GM10266 (cell line): Measurements from ENCODE around the gene HOXA4.

Experiments used
- DNase-seq: peaks from one replicate; pipeline ENCODE4 v3.0.0; 2012; ENCODE audit errors: extremely low spot score
- TF ChIP-seq, protein P1 (sequence below): IDR thresholded peaks from 2 replicates; pipeline ENCODE4 v1.5.1; 2012; ENCODE audit warnings: mild to moderate bottlenecking, low read depth; ENCODE audit not compliant: control insufficient read depth, insufficient read depth; ENCODE audit errors: missing control alignments

The HOXA4 gene

DNA sequence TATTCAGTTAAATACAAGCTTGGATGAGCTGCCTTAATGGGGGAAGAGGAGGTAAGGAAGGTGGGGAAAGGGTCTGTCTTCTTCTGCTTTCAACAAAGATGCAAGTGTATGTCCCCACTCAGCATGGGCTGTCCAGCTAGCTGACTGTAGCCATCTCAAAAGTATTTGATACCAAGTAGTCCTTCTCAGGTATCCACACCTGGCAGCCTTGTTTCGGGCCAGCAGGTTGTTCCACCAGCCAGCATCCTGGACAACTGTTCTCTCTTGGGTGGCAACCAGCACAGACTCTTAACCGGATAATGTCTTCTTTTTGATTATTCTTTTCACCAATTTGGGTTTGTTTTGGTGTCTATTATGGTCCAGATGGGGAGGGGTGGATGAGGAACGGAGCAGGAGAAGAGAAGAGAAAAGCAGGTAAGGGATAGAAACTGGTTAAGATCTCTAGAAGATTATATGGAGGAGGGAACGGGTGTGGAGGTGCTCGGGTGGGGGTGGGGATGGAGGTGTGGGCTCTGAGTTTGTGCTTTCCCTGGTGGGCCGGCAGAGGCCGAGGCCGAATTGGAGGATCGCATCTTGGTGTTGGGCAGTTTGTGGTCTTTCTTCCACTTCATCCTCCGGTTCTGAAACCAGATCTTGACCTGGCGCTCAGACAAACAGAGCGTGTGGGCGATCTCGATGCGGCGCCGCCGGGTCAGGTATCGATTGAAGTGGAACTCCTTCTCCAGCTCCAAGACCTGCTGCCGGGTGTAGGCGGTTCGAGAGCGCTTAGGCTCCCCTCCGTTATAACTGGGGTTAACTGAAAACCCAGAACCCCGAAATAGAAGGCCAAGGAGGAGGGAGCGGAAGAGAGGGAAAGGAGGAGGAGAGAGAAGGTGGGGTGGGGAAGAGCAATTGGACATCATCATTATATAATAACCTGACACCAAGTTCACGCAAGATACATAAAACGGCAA, 1.5 kb downstream of the HOXA4 start:
- TF ChIP-seq, protein P1, sequence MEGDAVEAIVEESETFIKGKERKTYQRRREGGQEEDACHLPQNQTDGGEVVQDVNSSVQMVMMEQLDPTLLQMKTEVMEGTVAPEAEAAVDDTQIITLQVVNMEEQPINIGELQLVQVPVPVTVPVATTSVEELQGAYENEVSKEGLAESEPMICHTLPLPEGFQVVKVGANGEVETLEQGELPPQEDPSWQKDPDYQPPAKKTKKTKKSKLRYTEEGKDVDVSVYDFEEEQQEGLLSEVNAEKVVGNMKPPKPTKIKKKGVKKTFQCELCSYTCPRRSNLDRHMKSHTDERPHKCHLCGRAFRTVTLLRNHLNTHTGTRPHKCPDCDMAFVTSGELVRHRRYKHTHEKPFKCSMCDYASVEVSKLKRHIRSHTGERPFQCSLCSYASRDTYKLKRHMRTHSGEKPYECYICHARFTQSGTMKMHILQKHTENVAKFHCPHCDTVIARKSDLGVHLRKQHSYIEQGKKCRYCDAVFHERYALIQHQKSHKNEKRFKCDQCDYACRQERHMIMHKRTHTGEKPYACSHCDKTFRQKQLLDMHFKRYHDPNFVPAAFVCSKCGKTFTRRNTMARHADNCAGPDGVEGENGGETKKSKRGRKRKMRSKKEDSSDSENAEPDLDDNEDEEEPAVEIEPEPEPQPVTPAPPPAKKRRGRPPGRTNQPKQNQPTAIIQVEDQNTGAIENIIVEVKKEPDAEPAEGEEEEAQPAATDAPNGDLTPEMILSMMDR = no peak
- no peak for DNase-seq

- TF ChIP-seq, protein P1 = no peak
- no peak for DNase-seq
Measured at GRCh38 chr7:27128034-27128433, 2.5 kb downstream of the HOXA4 start.

DNA sequence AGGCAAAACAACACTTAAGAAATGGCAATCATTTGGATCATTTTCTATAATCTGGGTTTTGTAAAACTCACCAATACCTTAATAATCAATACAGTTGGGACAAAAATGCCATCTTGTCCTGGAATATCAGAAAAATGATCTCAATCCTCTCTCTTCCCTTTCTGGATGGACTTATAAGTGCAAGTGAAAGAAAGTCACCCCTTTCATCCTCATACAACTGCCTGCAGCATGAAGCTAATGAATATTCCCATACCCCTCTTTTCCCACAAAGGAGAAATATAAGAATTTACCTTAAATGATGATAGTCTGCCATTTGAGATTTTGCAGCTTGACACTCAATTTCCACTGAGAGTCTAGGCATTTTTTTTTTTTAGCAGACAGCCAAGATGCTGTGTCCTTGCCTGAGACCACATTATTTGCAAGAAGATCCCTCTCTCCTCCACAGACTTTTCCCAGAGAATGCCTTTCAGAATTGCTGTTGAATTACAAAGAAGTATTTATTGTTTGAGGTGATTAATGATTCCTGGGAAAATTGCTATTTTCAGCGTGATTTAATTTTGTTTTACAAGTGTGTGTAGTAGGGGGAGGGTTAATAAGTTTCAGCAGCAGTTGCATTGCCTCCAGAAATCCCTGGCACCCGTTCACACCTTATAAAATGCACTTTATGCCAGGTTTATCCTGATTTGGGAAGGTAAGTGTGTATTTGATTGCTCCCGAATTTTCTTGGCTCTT, 3.8 kb downstream of the HOXA4 start:
- DNase-seq = no peak
- TF ChIP-seq, protein P1 = no peak

- TF ChIP-seq, protein P1 = no peak
- DNase-seq = no peak
Measured at GRCh38 chr7:27125986-27126394, 4.6 kb downstream of the HOXA4 start.

DNA sequence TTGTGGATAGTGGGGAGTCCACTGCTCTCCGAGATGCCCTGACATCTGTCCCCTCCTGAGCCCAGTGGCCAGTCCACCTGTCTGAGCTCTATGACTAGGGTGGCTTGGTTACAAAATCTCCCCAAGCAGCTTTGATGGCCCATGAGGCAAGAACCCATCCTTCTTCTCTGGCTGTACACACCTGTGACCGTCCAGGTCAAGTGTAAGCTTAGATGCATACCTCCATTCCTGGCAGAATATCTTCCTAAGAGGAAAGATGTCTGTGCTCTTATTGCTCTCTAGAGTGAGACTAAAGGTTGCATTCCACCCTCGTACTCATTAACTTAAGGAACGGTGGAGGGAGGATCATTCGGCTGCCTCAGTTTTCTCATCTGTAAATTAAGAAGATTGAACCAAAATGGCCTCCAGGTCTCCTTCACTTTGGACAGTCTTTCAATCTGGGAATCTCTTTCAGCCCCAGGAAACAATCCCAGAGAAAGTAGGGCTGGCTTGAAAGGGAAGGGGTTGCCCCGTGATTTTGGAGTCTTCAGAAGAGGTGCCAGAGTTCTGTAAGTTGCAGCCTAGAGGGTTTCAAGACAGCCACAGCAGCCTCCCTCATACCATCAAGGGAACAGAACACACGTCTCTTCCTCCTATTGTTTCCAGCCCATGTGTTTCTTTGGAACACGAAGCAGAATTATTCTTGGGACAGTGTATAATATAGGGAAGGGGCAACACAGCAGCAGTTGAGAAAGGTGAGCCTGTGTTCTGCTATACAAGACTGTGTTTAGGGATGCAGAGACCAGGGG, 5.5 kb downstream of the HOXA4 start:
- no peak for DNase-seq
- TF ChIP-seq, protein P1 = no peak

DNA sequence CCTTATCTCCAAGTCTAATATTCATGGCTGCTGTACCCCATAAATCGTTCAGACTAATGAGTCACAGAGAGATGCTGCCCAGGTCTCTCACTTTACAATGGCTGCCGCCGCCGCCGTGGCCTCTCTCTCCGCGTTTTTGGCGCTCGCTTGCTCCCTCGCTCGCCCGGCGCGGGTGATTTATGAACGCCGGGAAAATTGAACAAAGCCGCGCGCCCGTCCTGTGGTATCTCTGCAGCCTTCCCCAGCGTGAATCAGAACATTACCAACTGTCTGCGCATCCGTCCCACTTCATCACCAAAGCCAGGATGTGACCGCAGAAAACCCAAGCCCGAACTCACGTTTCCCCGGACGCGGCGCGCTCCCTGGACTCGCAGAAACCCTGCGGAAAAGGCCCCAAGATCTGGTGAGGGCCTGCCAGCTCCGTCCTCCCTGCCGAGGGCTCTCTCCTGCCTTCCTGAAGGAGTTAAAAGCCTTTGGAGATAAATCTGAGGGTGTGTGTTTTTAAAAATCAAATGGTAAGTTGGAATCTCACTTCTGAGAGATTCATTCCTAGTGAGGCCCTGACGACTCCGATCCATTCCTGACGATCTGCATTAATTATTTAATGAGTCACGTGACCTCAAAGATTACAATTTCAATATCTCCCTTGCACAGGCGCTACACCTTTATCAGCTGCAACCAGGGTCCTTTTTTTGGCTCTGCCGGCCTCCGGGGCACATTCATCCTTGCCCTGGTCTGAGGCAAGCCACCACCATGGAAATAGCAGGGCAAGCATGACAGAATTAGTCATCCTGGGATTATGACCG, 6.3 kb downstream of the HOXA4 start:
- TF ChIP-seq, protein P1 = no peak
- no peak for DNase-seq
